AG09309 (cell line): ENCODE data around the gene PDIA2.

Source experiments
- DNase-seq: peaks from one replicate; pipeline ENCODE4 v3.0.0-alpha.2; 2010; ENCODE audit warnings: low read depth
- H3K4me3 ChIP-seq: 2 replicates; pipeline ENCODE4 v1.5.1; 2011; ENCODE audit warnings: mild to moderate bottlenecking, low read depth, low read length, moderate library complexity; ENCODE audit not compliant: control insufficient read depth
- TF ChIP-seq, protein P1 (sequence below): IDR thresholded peaks from 2 replicates; pipeline ENCODE4 v1.5.1; 2011; ENCODE audit warnings: mild to moderate bottlenecking, low read depth, low read length, inconsistent platforms; ENCODE audit not compliant: insufficient read depth, control insufficient read depth; ENCODE audit errors: missing control alignments

Gene PDIA2

DNA sequence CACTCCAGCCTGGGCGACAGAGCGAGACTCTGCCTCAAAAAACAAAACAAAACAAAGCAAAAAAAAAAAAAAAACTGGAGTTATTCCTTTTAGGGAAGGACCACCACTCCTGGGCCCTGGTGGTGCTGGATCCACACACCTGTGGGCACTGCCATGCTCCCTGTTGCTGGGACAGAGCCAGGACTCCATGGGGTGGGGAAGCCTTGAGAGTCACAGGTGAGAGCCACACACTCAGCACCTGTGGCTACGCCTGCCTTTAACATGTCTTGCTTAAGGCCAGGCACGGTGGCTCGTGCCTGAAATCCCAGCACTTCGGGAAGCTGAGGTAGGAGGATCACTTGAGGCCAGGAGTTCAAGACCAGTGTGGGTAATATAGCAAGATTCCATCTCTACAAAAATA is 18.3 kb downstream of the PDIA2 start:
- TF ChIP-seq, protein P1, sequence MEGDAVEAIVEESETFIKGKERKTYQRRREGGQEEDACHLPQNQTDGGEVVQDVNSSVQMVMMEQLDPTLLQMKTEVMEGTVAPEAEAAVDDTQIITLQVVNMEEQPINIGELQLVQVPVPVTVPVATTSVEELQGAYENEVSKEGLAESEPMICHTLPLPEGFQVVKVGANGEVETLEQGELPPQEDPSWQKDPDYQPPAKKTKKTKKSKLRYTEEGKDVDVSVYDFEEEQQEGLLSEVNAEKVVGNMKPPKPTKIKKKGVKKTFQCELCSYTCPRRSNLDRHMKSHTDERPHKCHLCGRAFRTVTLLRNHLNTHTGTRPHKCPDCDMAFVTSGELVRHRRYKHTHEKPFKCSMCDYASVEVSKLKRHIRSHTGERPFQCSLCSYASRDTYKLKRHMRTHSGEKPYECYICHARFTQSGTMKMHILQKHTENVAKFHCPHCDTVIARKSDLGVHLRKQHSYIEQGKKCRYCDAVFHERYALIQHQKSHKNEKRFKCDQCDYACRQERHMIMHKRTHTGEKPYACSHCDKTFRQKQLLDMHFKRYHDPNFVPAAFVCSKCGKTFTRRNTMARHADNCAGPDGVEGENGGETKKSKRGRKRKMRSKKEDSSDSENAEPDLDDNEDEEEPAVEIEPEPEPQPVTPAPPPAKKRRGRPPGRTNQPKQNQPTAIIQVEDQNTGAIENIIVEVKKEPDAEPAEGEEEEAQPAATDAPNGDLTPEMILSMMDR, result no peak
- H3K4me3 ChIP-seq, result no peak overlapping the region
- DNase-seq, result no peak

DNA sequence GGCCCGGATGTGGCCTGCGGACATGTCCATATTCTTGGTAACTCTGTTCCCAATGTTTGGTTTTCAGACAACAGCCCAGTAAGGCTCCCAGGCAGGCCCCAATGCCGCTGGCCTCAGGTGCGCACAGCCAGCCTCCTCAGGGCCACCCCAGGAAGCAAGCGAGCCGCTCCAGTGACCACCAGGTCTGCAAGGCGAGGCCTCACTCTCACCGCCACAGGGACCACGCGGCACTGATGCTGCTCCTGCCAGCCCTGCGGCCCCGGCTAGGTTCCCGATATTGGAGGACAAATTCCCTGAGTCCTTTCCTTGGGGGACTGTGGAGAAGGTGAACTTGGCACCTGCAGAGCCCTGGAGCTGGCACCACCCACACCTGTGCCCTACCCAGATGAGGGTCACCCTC is 19.0 kb downstream of the PDIA2 start:
- TF ChIP-seq, protein P1, result no peak
- H3K4me3 ChIP-seq, result no peak overlapping the region
- no peak for DNase-seq

DNA sequence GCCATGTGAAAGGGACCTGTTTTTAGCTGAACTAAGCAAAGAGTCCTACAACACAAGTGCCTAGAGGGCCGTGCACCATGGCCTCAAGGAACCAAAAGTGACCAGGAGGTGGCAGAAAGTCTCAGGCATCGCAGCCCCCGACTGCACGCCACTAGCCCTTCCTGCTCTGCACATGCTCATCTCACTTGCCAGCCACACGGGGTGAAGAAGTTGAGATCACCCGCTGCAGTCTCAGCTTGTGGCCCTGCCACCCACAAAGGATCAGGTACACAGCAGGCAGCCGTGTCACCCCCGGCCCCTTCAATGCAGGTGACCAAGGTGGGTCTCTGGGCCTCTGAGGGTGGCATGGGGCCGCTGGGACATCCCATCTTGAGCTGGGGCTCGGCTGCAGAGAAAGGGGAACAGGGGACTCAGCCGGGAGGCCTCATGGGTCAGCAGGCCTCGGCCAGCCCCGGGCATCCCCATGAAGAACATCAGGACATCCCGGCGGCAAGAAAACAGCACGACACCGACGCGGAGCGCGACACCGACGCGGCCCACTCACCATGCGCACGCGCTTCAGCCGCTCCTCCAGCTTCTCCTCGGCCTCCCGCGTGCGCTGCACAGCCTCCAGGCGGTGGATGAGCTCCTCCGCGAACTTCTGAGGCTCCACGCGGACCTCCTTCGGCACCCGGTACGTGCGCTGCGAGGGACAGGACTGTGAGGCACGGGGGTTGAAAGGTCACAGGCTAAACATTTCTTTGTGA is 21.0 kb downstream of the PDIA2 start:
- H3K4me3 ChIP-seq, result no peak overlapping the region
- TF ChIP-seq, protein P1, result no peak
- no peak for DNase-seq

DNA sequence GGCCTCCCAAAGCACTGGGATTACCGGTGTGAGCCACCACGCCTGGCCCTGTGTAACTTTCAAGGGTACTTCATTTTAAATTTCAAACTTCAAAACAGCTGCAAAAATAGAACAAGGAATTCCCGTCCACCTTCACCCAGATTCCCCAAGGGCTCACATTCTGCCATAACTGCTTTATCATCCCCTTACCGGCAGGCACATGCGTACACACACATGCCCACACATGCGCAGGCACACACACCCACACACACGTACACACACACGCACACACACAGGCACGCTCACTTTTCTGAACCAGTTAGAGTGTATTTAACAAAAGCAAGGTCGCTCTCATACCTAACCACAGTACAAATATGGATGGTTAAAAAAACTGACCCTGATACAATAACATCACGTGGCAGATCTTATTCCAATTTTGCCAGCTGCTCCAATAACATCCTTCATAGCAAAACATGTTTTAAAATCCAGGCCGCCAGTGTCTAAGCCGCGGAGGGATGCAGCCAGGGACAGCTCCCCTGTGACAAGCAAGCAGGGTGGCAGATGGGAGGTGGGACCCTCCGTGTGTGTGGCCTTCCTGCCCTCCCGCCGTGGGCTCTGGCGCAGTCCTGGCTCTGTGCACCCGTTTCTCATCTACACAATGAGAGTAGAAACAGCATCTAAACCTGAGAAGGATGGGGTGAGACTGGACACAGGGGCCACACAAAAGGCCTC is 23.1 kb downstream of the PDIA2 start:
- TF ChIP-seq, protein P1, result no peak
- no peak for DNase-seq
- H3K4me3 ChIP-seq, result no peak overlapping the region

DNA sequence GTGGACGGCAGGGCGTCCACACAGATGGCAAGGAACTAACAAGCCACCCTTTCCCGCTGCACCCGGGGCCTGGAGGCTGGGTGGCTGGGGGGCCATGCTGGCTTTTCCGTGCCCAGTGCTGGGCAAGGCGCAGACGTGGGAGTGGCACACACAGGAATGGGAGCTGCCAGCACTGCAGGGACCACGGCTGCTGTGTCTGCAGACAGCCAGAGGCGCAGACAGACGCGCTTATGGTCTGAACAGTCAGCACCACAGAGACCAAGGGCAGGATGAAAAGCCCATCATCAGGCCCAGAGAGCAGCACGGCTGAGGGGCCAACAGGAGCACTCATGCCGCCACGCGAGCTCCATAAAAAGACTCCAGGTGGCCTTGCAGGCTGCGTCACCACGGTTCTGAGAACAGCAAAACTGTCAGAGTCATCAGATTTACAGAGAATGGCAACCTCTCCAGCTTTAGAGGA is 24.0 kb downstream of the PDIA2 start:
- DNase-seq, result no peak
- no peak overlapping the region for H3K4me3 ChIP-seq
- TF ChIP-seq, protein P1, result no peak

DNA sequence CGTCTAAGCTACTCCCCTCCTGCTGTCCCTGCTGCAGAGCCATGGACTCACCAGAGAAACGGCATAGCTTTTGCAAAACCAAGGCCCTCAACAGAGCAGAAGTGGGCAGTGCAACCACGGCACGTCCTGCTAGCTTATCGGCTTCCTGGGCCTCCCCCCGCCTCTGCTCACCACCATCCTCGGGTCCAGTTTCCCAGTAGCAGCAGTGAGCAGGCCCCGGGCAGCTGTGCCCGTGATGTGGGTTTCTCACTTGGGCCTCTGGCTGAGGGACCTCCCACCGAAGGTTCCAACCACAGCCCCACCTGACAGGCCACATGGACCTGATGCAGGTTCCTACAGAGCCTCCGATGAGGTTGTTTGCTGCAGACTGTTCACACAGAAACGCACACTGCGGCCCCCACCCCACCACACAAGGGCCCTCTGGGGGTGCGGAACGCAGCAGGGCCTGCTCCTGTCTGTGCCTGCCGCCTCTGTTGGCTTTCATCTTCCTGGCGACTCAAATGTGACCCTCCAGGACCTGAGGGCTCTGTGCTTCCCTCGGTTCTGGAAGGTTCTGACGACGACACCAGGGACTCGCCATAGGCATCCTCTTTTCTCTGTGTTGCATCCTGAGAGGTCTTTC is 24.8 kb downstream of the PDIA2 start:
- TF ChIP-seq, protein P1, result no peak
- DNase-seq, result no peak
- H3K4me3 ChIP-seq, result no peak overlapping the region
